Sigmoid colon (tissue), 7 donors: Measurements from ENCODE around the gene PLEKHM2. TPM values are rescaled to one million over a fixed set of nuclear protein-coding genes. Genes with fewer than 3 reads are reported as not detected.
A peak's percentile ranks its signal among the peaks of the same experiment; 100 is the strongest.

Experiments used
- DNase-seq: peaks from one replicate; pipeline ENCODE4 v3.0.0-alpha.2; 2019
- H3K27ac ChIP-seq, 4 donors: fragments of 200-600 bp; sonication (generic); one replicate each; pipeline ENCODE4 v1.5.1; 2016 to 2019; ENCODE audit warnings: mild to moderate bottlenecking in 1 of 4
- H3K27me3 ChIP-seq, 3 donors: fragments of 200-600 bp; sonication (generic); one replicate each; pipeline ENCODE4 v1.5.1; 2019; ENCODE audit warnings: mild to moderate bottlenecking in 1 of 3
- H3K36me3 ChIP-seq, 4 donors: fragments of 200-600 bp; sonication (generic); one replicate each; pipeline ENCODE4 v1.5.1; 2016 to 2019
- H3K4me1 ChIP-seq, 4 donors: fragments of 200-600 bp; sonication (generic); one replicate each; pipeline ENCODE4 v1.5.1; 2017 to 2019
- H3K4me3 ChIP-seq, 4 donors: fragments of 200-600 bp; sonication (generic); one replicate each; pipeline ENCODE4 v1.5.1; 2017 to 2019; ENCODE audit warnings: mild to moderate bottlenecking in 2 of 4, moderate library complexity in 1 of 4
- H3K9me3 ChIP-seq, 4 donors: fragments of 200-600 bp in 3 of 4; sonication (generic) in 3 of 4; one replicate each; pipeline versions ENCODE4 v1.5.1 to v1.6.1; 2013 to 2019
- EP300 ChIP-seq, 4 donors: sonication (generic); formaldehyde crosslinking; IDR thresholded peaks; one replicate each; pipeline ENCODE4 v1.6.1; 2017; ENCODE audit warnings: antibody characterized with exemption in 4 of 4
- POLR2A ChIP-seq, 2 donors: fragments of 450-650 bp; IDR thresholded peaks; one replicate each; pipeline ENCODE4 v1.6.1; 2016; ENCODE audit warnings: antibody characterized with exemption in 2 of 2, mild to moderate bottlenecking in 2 of 2, moderate library complexity in 2 of 2
- POLR2AphosphoS5 ChIP-seq, 4 donors: sonication (generic); formaldehyde crosslinking; IDR thresholded peaks; one replicate each; pipeline ENCODE4 v1.6.1; 2017; ENCODE audit warnings: antibody characterized with exemption in 4 of 4
- WGBS, 2 donors: extraction: QIAGEN DNeasy Blood & Tissue Kit; methylation state at CpG; one replicate each; pipeline ENCODE4 v1.1.7; 2013; 5-methylcytosine and 5-hydroxymethylcytosine counted together
- intact Hi-C: fragments of 100-400 bp; cut with DNase I; formaldehyde crosslinking; loops from one replicate; pipeline ENCODE4 v1.15.1; 2023
- polyA plus RNA-seq, 3 donors: library from polyadenylated mRNA; stranded (reverse); fragments of 200-250 nt; gene quantifications; one replicate each; pipeline ENCODE4 v1.2.3, GENCODE V29; 2013
- total RNA-seq, 4 donors: library from RNA; depleted of rRNA; stranded (reverse); fragments of >200 nt; gene quantifications; one replicate each; pipeline ENCODE4 v1.1.0, GENCODE V29; 2016
- TF ChIP-seq, protein P1 (sequence below), 4 experiments: fragments of 450-650 bp in 3 of 4; fragments of 200-600 bp in 1 of 4; IDR thresholded peaks; one replicate each; pipeline ENCODE4 v1.5.1; 2016 to 2019; ENCODE audit warnings: antibody characterized with exemption in 4 of 4, mild to moderate bottlenecking in 3 of 4, moderate library complexity in 2 of 4
- donor health status: healthy with polysubstance abuse.
- donor health status: Bipolar disorder and iron deficiency.
- donor health status: healthy.

The PLEKHM2 gene
- total and polyA plus RNA-seq, 7 donors, result 19.8 to 49.6 (median 28.9) TPM

GRCh38 chr1:15708486-15709137, 24.5 kb downstream of the PLEKHM2 start:
- Histone ChIP-seq H3K9me3 (no peaks in the 10 kb centered on the region), H3K4me3 (no peak overlapping the region), H3K27ac (peak overlapping the region in 1 of 4 donors; percentile 88), H3K27me3 (no peaks in the 10 kb centered on the region), H3K4me1 (peaks cover 0 to 55% (median 38%) of the 10 kb centered on the region in 4 donors), H3K36me3 (peaks cover 0 to 8% (median 0%) of the 10 kb centered on the region in 4 donors)
- intact Hi-C loops, result no loop called here
- no peak for DNase-seq
- 78 to 82% methylated on average over 15 of the region's 15 CpGs for WGBS, 2 donors
- TF ChIP-seq POLR2AphosphoS5 (IDR thresholded peaks at IDR 0.05), result no peak
- TF ChIP-seq POLR2A (IDR thresholded peaks at IDR 0.05), result no peak
- TF ChIP-seq, protein P1, sequence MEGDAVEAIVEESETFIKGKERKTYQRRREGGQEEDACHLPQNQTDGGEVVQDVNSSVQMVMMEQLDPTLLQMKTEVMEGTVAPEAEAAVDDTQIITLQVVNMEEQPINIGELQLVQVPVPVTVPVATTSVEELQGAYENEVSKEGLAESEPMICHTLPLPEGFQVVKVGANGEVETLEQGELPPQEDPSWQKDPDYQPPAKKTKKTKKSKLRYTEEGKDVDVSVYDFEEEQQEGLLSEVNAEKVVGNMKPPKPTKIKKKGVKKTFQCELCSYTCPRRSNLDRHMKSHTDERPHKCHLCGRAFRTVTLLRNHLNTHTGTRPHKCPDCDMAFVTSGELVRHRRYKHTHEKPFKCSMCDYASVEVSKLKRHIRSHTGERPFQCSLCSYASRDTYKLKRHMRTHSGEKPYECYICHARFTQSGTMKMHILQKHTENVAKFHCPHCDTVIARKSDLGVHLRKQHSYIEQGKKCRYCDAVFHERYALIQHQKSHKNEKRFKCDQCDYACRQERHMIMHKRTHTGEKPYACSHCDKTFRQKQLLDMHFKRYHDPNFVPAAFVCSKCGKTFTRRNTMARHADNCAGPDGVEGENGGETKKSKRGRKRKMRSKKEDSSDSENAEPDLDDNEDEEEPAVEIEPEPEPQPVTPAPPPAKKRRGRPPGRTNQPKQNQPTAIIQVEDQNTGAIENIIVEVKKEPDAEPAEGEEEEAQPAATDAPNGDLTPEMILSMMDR (IDR thresholded peaks at IDR 0.05), result no peak
- no peak for TF ChIP-seq EP300 (IDR thresholded peaks at IDR 0.05)

- 94 to 96% methylated on average over 4 of the region's 4 CpGs for WGBS, 2 donors
- H3K9me3 ChIP-seq, result no peaks in the 10 kb centered on the region
- no peak overlapping the region for H3K27ac ChIP-seq
- peaks cover 0 to 8% (median 0%) of the 10 kb centered on the region in 4 donors for H3K36me3 ChIP-seq
- intact Hi-C loops, result no loop called here
- DNase-seq, result no peak
- no peak overlapping the region for H3K4me3 ChIP-seq
- H3K27me3 ChIP-seq, result no peaks in the 10 kb centered on the region
- TF ChIP-seq POLR2AphosphoS5 (IDR thresholded peaks at IDR 0.05) (no peak), POLR2A (IDR thresholded peaks at IDR 0.05) (no peak), EP300 (IDR thresholded peaks at IDR 0.05) (no peak)
- TF ChIP-seq, protein P1 (IDR thresholded peaks at IDR 0.05), result no peak
- peaks cover 0 to 55% (median 38%) of the 10 kb centered on the region in 4 donors for H3K4me1 ChIP-seq
Measured at GRCh38 chr1:15709226-15709625, 25.1 kb downstream of the PLEKHM2 start.

- Histone ChIP-seq H3K27ac (no peak overlapping the region), H3K36me3 (peaks cover 0 to 12% (median 8%) of the 10 kb centered on the region in 4 donors), H3K4me3 (no peak overlapping the region), H3K27me3 (no peaks in the 10 kb centered on the region), H3K9me3 (no peaks in the 10 kb centered on the region), H3K4me1 (peaks cover 0 to 67% (median 43%) of the 10 kb centered on the region in 4 donors)
- no peak for TF ChIP-seq POLR2AphosphoS5 (IDR thresholded peaks at IDR 0.05)
- TF ChIP-seq EP300 (IDR thresholded peaks at IDR 0.05), result no peak
- TF ChIP-seq, protein P1 (IDR thresholded peaks at IDR 0.05), result no peak
- no peak for TF ChIP-seq POLR2A (IDR thresholded peaks at IDR 0.05)
- no peak for DNase-seq
- WGBS, 2 donors, result 80 to 88% methylated on average over 4 of the region's 4 CpGs
- intact Hi-C loops, result no loop called here
Measured at GRCh38 chr1:15712168-15712567, 28.0 kb downstream of the PLEKHM2 start.

- H3K27ac ChIP-seq, result peak overlapping the region; percentile 56 to 75 (median 70)
- H3K4me3 ChIP-seq, result no peak overlapping the region
- no peaks in the 10 kb centered on the region for H3K27me3 ChIP-seq
- intact Hi-C loops, result no loop called here
- peaks cover 0 to 76% (median 55%) of the 10 kb centered on the region in 4 donors for H3K4me1 ChIP-seq
- DNase-seq, result peak; percentile 81
- no peak for TF ChIP-seq POLR2A (IDR thresholded peaks at IDR 0.05)
- TF ChIP-seq POLR2AphosphoS5 (IDR thresholded peaks at IDR 0.05), result peak in 3 of 4 donors; percentile 41 to 58 (median 45)
- TF ChIP-seq EP300 (IDR thresholded peaks at IDR 0.05), result peak in 1 of 4 donors; percentile 28
- TF ChIP-seq, protein P1 (IDR thresholded peaks at IDR 0.05), result no peak
- H3K36me3 ChIP-seq, result peaks cover 0 to 30% (median 17%) of the 10 kb centered on the region in 4 donors
- H3K9me3 ChIP-seq, result no peaks in the 10 kb centered on the region
- 81 to 86% methylated on average over 4 of the region's 4 CpGs for WGBS, 2 donors
Measured at GRCh38 chr1:15714406-15715136, 30.5 kb downstream of the PLEKHM2 start.
